ENCODE measurements around the gene COL8A1. TPM values are rescaled to one million over a fixed set of nuclear protein-coding genes. Genes with fewer than 3 reads are reported as not detected.

Gene COL8A1
- total RNA-seq, 1 experiment from 2014 or later, result 0.13 TPM

GRCh38 chr3:99686469-99686868 is 48.1 kb downstream of the COL8A1 start:
- ChIA-PET POLR2A (no interaction called here), CTCF (interaction anchor here (0.7 kb wide), 1 partner anchor 62 kb away, joined by 3 read pairs; no protein-coding TSS in a partner anchor)
- TF ChIP-seq TCF7L2 (IDR thresholded peaks at IDR 0.05; ENCODE audit: low read depth, low read length), result no peak
- no peak for TF ChIP-seq CTCF (IDR thresholded peaks at IDR 0.05)
- TF ChIP-seq REST (IDR thresholded peaks at IDR 0.05; ENCODE audit: insufficient read depth in 1 of 2, low read depth in 2 of 2, low read length in 1 of 2), result no peak
- TF ChIP-seq POLR2AphosphoS5 (IDR thresholded peaks at IDR 0.05; ENCODE audit: low read depth, low read length), result no peak
- no peak for TF ChIP-seq SIN3A (IDR thresholded peaks at IDR 0.05; ENCODE audit: borderline replicate concordance, insufficient read depth, low read depth, low read length)
- DNase-seq (ENCODE audit: low read depth, low spot score) (no peak), ATAC-seq (peak; percentile 42; the same call in 1 of the 2 replicates)
- no peaks in the 10 kb centered on the region for H3K9me3 ChIP-seq (ENCODE audit: control insufficient read depth, insufficient read depth, low read depth, low read length)
- H3K27ac ChIP-seq (ENCODE audit: low read length), result no peak overlapping the region
- in situ Hi-C loops (cut with HindIII; ENCODE audit: low pct_unique_long_range_greater_than_20kb, low sequenced_read_pairs), result no loop called here
- intact Hi-C loops (cut with micrococcal nuclease; ENCODE audit: unreplicated experiment), result loop anchor here (2.0 to 5.0 kb wide), 2 partner anchors 188 to 664 kb away; no protein-coding TSS in a partner anchor
- no TSS peak for BruUV-seq (replicated peaks)
- H3K36me3 ChIP-seq (ENCODE audit: control insufficient read depth, insufficient read depth, low read length), result no peaks in the 10 kb centered on the region
- no peaks in the 10 kb centered on the region for H3K4me1 ChIP-seq (ENCODE audit: control insufficient read depth, insufficient read depth, low read length)
- no peak overlapping the region for H3K4me3 ChIP-seq (ENCODE audit: low read depth in 2 of 2, low read length in 2 of 2)
- peaks cover 13% of the 10 kb centered on the region for H3K27me3 ChIP-seq (ENCODE audit: control insufficient read depth, insufficient read depth, low read length)

DNA sequence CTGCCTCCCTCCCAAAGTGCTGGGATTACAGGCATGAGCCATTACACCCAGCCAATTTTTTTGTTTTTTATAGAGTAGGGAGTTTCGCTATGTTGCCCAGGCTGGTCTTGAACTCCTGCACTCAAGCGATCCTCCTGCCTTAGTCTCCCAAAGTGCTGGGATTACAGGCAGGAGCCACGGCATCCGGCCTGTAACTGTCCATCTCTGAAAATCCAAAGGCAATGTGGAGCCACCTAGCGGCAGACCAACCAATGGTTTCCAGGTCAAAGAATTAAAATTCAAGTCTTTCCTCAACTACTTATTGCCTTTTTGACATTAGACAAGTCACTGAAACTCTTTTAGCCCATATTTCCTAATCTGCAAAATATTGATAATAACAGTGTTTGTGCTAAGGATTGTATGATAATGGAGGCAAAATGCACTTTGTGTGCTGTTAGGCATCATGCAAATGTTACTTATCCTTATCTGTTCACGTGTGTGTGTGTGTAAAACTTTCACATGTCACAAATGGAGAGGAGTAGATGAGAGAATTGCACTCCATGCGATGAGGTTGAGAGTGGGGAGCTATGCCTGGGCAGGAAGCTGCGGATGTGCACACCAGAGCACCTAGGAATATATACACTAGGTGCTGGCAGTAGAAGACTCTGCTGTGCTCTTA is 48.7 kb downstream of the COL8A1 start:
- peak; percentile 84 for ATAC-seq
- BruUV-seq (replicated peaks), result no TSS peak
- POLR2A ChIA-PET, result no interaction called here

More for the DNA sequence above, 48.7 kb downstream of the COL8A1 start:
- Histone ChIP-seq H3K9me3 (ENCODE audit: control insufficient read depth, insufficient read depth, low read depth, low read length) (no peaks in the 10 kb centered on the region), H3K27me3 (ENCODE audit: control insufficient read depth, insufficient read depth, low read length) (peaks cover 13% of the 10 kb centered on the region), H3K36me3 (ENCODE audit: control insufficient read depth, insufficient read depth, low read length) (no peaks in the 10 kb centered on the region), H3K4me3 (ENCODE audit: low read depth in 2 of 2, low read length in 2 of 2) (no peak overlapping the region), H3K27ac (ENCODE audit: low read length) (no peak overlapping the region), H3K4me1 (ENCODE audit: control insufficient read depth, insufficient read depth, low read length) (no peaks in the 10 kb centered on the region)
- intact Hi-C loops (cut with micrococcal nuclease; ENCODE audit: unreplicated experiment) (loop anchor here (2.0 to 5.0 kb wide), 2 partner anchors 188 to 665 kb away; no protein-coding TSS in a partner anchor), in situ Hi-C loops (cut with HindIII; ENCODE audit: low pct_unique_long_range_greater_than_20kb, low sequenced_read_pairs) (no loop called here)
- DNase-seq (ENCODE audit: low read depth, low spot score), result peak; percentile 39
- CTCF ChIA-PET, result interaction anchor here (0.7 kb wide), 1 partner anchor 63 kb away, joined by 3 read pairs; no protein-coding TSS in a partner anchor
- no peak for TF ChIP-seq POLR2AphosphoS5 (IDR thresholded peaks at IDR 0.05; ENCODE audit: low read depth, low read length)
- peak; percentile 91 for TF ChIP-seq CTCF (IDR thresholded peaks at IDR 0.05)

Measured in Panc1 (cell line).